Stomach (tissue), 4 donors: Measurements from ENCODE around the gene FOXK2.

Source experiments
- EP300 ChIP-seq: sonication (generic); formaldehyde crosslinking; IDR thresholded peaks from one replicate; pipeline ENCODE4 v1.6.1; 2017; ENCODE audit warnings: antibody characterized with exemption
- POLR2AphosphoS5 ChIP-seq, 3 donors: sonication (generic); formaldehyde crosslinking; IDR thresholded peaks; one replicate each; pipeline ENCODE4 v1.6.1; 2016; ENCODE audit warnings: antibody characterized with exemption in 3 of 3
- TF ChIP-seq, protein P1 (sequence below), 7 experiments: fragments of 450-650 bp in 4 of 7; fragments of 200-600 bp in 3 of 7; sonication (generic) in 3 of 7; IDR thresholded peaks; one replicate each; pipeline ENCODE4 v1.5.1; 2016 to 2019; ENCODE audit warnings: antibody characterized with exemption in 7 of 7, control low read depth in 2 of 7, mild to moderate bottlenecking in 1 of 7

DNA sequence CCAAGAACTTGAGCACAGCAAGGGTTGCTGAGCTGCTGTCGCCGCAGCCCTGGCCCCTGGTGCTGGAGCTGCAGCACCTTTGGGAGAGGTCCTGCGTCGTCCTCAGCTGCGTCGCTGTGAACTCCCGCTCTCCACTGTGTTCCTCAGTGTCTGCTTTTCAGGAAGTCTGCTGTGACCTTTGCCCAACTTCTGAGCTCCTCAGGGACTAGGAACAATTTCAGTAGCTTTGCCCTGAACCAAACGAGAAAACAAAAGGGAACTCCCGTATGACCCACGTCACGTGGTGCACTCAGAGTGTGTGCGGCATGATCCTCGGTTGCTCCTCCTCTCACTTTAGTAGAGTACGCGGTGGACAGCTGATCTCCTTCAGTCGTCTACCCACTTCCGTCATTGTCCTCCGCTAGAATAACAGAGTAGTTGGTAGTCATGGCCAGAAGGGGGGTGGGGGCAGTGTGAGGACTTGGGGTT, 84.5 kb downstream of the FOXK2 start:
- TF ChIP-seq, protein P1, sequence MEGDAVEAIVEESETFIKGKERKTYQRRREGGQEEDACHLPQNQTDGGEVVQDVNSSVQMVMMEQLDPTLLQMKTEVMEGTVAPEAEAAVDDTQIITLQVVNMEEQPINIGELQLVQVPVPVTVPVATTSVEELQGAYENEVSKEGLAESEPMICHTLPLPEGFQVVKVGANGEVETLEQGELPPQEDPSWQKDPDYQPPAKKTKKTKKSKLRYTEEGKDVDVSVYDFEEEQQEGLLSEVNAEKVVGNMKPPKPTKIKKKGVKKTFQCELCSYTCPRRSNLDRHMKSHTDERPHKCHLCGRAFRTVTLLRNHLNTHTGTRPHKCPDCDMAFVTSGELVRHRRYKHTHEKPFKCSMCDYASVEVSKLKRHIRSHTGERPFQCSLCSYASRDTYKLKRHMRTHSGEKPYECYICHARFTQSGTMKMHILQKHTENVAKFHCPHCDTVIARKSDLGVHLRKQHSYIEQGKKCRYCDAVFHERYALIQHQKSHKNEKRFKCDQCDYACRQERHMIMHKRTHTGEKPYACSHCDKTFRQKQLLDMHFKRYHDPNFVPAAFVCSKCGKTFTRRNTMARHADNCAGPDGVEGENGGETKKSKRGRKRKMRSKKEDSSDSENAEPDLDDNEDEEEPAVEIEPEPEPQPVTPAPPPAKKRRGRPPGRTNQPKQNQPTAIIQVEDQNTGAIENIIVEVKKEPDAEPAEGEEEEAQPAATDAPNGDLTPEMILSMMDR (IDR thresholded peaks at IDR 0.05): no peak
- TF ChIP-seq EP300 (no peak), POLR2AphosphoS5 (IDR thresholded peaks at IDR 0.05) (peak in 1 of 3 donors; percentile 60)
